Measurements from ENCODE around the gene C1QL4. TPM values are rescaled to one million over a fixed set of nuclear protein-coding genes. Genes with fewer than 3 reads are reported as not detected.

The C1QL4 gene
- total and polyA plus RNA-seq, 9 of the 15 experiments (the other 6 are each of a cell fraction or from before 2014, with no cell fraction given): 0.08 to 2.1 (median 0.31) TPM

DNA sequence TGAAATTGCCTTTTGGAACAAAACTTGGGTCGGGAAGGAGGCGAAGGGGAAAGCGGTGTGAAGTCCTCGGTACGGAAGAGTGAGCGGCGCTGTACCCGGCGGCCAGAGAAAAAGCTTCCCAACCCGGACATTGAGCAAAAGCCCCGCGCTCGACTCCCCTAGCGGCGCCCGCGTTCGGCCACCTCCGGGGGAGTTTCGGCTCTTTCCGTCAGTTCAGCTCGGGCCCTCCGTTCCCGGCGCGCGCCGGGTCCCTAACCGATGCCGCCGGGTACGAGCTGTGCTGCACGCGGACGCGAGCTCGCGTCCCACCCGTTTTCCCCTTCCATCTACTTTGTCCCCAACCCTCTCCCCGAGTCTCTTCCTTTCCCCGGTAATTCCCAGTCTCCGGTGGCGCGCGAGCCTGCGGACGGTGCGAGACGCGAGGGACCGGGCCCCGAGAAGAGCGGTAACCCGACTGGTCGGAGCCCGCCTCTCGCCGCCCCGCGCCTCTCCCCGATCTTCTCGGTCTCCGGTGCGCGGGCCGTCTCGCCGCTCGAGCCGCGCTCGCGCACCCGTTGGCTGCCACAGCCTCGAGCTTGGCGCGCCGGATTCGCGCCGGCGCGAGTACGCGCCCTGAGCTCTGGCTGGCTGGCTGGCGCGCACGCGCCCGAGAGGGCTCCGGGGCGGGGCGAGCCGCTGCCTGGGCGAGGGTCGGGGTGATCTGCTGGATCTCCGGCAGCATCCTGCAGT, 29.8 kb upstream of the C1QL4 start (continued):
- peak; percentile 92; the same call in 1 of the 2 replicates for TF ChIP-seq KAT7 (CRISPR knock-in tag; IDR thresholded peaks at IDR 0.05; ENCODE audit: borderline replicate concordance)
- no peak for TF ChIP-seq GABPB2 (CRISPR knock-in tag; conservative IDR thresholded peaks at IDR 0.05)
- TF ChIP-seq NR1H2 (CRISPR knock-in tag; IDR thresholded peaks at IDR 0.05): peak; percentile 97
- no peak for TF ChIP-seq PHTF2 (CRISPR knock-in tag; IDR thresholded peaks at IDR 0.05)
- TF ChIP-seq, protein P1, sequence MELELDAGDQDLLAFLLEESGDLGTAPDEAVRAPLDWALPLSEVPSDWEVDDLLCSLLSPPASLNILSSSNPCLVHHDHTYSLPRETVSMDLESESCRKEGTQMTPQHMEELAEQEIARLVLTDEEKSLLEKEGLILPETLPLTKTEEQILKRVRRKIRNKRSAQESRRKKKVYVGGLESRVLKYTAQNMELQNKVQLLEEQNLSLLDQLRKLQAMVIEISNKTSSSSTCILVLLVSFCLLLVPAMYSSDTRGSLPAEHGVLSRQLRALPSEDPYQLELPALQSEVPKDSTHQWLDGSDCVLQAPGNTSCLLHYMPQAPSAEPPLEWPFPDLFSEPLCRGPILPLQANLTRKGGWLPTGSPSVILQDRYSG (tag; conservative IDR thresholded peaks at IDR 0.05; ENCODE audit: low read depth): peak; percentile 79
- no peak for TF ChIP-seq ZFP1 (CRISPR knock-in tag; IDR thresholded peaks at IDR 0.05)
- TF ChIP-seq PPARD (CRISPR knock-in tag; IDR thresholded peaks at IDR 0.05): no peak
- peak; percentile 55 to 71; a peak in 3 of 4 replicates for TF ChIP-seq MAZ (CRISPR knock-in tag; conservative IDR thresholded peaks at IDR 0.05 in 1 of 2, IDR thresholded peaks at IDR 0.05 in 1 of 2)
- TF ChIP-seq, protein P2, sequence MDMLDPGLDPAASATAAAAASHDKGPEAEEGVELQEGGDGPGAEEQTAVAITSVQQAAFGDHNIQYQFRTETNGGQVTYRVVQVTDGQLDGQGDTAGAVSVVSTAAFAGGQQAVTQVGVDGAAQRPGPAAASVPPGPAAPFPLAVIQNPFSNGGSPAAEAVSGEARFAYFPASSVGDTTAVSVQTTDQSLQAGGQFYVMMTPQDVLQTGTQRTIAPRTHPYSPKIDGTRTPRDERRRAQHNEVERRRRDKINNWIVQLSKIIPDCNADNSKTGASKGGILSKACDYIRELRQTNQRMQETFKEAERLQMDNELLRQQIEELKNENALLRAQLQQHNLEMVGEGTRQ (CRISPR knock-in tag; IDR thresholded peaks at IDR 0.05): no peak
- TF ChIP-seq RBBP5 (IDR thresholded peaks at IDR 0.05; ENCODE audit: borderline replicate concordance, insufficient read depth, low read length, poor library complexity, severe bottlenecking): peak; percentile 80
- peak; percentile 77 for TF ChIP-seq TAF1 (IDR thresholded peaks at IDR 0.05; ENCODE audit: control insufficient read depth, extremely low read depth, insufficient read depth, low read length, severe bottlenecking)
- TF ChIP-seq U2AF2 (optimal IDR thresholded peaks at IDR 0.05; ENCODE audit: low read depth, low read length): no peak
- TF ChIP-seq NFYB (IDR thresholded peaks at IDR 0.05; ENCODE audit: extremely low read depth, insufficient read length): no peak
- TF ChIP-seq ZKSCAN1 (IDR thresholded peaks at IDR 0.05; ENCODE audit: low read depth, low read length): no peak
- TF ChIP-seq ZNF766 (CRISPR knock-in tag; conservative IDR thresholded peaks at IDR 0.05): peak; percentile 89
- peak; percentile 91 for TF ChIP-seq SMAD4 (CRISPR knock-in tag; conservative IDR thresholded peaks at IDR 0.05)
- no peak for TF ChIP-seq NR2F6 (CRISPR knock-in tag; IDR thresholded peaks at IDR 0.05)
- no peak for TF ChIP-seq MCM2 (IDR thresholded peaks at IDR 0.05; ENCODE audit: low read depth)
- no peak for TF ChIP-seq STAG1 (CRISPR knock-in tag; IDR thresholded peaks at IDR 0.05; ENCODE audit: borderline replicate concordance)
- TF ChIP-seq RFX7 (CRISPR knock-in tag; IDR thresholded peaks at IDR 0.05): no peak
- TF ChIP-seq, protein P3, sequence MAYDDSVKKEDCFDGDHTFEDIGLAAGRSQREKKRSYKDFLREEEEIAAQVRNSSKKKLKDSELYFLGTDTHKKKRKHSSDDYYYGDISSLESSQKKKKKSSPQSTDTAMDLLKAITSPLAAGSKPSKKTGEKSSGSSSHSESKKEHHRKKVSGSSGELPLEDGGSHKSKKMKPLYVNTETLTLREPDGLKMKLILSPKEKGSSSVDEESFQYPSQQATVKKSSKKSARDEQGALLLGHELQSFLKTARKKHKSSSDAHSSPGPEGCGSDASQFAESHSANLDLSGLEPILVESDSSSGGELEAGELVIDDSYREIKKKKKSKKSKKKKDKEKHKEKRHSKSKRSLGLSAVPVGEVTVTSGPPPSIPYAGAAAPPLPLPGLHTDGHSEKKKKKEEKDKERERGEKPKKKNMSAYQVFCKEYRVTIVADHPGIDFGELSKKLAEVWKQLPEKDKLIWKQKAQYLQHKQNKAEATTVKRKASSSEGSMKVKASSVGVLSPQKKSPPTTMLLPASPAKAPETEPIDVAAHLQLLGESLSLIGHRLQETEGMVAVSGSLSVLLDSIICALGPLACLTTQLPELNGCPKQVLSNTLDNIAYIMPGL (CRISPR knock-in tag; IDR thresholded peaks at IDR 0.05): no peak
- no peak for TF ChIP-seq KDM1A (IDR thresholded peaks at IDR 0.05)
- TF ChIP-seq PKNOX1 (IDR thresholded peaks at IDR 0.05): peak; percentile 30; the same call in 1 of the 2 replicates
- no peak for TF ChIP-seq ZNF444 (CRISPR knock-in tag; IDR thresholded peaks at IDR 0.05)
- no peak for TF ChIP-seq FOS (IDR thresholded peaks at IDR 0.05; ENCODE audit: extremely low read depth, insufficient read length)

Measured in K562 (cell line).